Eye (tissue), 1 donor: ENCODE data around the gene GRAMD1B.
A peak's percentile ranks its signal among the peaks of the same experiment; 100 is the strongest.
"Not testable (repeated sequence)": the region's sequence is repeated elsewhere in the genome, so short reads cannot be mapped to it uniquely, and the experiment has no call there.

Experiments used
- DNase-seq: peaks from one replicate; pipeline ENCODE4 v3.0.0-alpha.2; 2015

Gene GRAMD1B

DNA sequence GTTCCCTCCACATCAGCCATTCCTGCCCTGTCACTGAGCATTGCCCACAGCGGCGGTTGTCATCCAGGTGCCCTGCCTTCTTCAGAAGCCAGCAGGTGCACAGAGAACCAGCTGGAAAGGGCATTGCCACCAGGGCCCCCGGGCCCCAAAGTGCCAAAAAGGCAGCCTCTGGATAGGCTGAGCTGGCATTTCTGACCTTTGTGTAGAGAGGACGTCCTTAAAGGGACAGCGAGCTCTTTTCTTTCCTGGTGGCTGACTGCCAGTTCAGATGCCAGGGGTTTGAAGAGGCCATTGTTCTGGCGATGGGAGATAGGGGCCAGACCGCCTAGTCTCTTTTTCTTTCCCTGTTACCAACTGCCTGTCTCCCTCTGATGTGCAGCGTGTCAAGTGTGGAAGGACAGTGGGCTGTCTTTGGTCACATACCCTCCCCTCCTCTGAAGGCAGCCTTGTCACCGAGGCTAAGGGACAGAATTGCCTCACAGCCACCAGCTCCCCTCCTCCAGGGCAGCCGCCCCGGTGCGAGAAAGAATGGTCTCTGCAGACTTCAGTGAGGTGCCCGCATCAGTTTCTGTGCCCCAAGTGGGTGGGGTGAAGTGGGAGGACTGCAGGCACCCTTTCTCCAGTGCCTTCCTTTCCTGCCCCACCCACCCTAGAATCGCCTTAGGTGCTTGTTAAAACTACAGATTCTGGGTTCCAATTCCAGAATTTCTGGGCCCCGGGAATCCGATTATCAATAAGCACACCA lies 114.7 kb downstream of the GRAMD1B start:
- DNase-seq = no peak

DNA sequence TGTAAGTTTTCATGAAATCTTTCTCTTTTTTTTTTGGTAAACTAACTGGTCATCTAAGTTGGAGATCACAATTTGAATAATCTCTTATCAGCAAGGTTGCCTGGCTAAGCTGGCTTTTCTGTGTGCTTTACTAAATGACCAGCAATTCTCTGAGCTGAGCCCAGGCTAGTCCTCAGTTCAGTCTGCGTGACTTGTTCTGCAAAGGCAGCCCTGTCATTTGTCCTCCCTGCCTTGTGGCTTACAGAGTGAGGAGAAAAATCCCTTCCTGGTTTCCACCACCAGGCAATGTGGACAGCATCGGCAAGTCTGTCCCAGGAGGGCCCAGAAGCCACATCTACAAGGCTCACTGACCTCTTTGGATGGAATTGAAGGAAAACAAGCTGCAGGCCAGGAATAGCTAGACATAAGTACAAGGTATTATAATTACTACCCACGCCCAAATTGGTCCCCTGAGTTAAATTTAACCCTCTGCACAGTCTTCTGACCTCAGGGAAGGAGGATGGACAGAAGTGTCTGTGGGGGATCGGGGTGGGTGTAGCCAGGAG lies 115.7 kb downstream of the GRAMD1B start:
- no peak for DNase-seq

DNA sequence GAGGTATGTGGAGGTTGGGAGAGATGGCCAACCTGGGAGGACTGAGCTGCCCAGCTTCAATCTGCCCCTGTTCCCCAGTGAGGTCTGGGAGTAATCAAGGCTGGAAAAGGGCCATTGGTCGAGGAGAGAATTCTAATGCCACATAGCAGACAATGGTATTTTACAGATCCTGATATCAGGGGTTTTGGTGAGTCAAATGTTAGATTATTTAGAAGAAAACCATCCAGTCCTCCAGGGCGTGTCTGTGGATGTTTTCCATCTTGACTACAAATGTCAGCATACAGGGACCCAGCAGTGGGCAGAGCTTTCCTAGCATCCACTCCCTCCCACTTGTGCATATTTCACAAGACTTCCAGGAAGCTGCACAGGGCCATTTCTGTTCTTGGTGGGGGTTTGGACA lies 116.4 kb downstream of the GRAMD1B start:
- DNase-seq = no peak

DNA sequence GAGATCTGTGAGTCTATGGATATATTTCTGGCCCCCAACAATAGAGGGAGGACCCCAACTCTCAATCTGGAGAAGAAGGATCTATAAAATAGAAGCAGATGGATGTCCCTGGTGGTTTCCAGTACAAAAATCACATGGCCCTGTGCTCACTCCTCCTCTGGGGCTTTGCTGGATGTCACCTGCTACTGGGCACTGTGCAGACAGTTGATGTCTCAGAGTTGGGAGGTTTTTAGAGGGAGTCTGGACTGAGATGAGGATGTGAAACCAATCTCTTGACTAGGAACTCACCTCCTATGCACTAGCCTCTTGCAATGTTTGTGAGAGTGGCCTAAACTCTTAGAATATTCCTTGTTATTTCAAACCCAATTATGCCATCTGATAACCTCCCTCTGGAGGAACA lies 117.1 kb downstream of the GRAMD1B start:
- no peak for DNase-seq

DNA sequence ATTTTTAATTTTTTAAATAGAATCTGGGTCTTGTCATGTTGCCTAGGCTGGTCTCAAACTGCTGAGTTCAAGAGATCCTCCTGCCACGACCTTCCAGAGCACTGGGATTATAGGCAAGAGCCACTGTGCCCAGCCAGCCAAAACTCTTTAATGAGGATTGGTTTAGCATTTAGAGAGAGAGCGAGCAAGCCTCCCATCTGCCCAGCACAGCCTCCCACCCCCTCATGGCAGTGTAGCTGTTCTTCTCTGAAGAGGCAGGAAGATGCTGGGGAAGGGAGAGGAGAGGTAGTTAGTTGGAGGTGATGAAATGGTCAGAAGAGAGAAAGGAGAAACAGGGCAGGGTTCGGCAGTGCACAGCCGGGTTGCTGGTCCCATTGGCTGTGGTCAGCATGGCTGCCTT lies 118.7 kb downstream of the GRAMD1B start:
- DNase-seq = no peak

DNA sequence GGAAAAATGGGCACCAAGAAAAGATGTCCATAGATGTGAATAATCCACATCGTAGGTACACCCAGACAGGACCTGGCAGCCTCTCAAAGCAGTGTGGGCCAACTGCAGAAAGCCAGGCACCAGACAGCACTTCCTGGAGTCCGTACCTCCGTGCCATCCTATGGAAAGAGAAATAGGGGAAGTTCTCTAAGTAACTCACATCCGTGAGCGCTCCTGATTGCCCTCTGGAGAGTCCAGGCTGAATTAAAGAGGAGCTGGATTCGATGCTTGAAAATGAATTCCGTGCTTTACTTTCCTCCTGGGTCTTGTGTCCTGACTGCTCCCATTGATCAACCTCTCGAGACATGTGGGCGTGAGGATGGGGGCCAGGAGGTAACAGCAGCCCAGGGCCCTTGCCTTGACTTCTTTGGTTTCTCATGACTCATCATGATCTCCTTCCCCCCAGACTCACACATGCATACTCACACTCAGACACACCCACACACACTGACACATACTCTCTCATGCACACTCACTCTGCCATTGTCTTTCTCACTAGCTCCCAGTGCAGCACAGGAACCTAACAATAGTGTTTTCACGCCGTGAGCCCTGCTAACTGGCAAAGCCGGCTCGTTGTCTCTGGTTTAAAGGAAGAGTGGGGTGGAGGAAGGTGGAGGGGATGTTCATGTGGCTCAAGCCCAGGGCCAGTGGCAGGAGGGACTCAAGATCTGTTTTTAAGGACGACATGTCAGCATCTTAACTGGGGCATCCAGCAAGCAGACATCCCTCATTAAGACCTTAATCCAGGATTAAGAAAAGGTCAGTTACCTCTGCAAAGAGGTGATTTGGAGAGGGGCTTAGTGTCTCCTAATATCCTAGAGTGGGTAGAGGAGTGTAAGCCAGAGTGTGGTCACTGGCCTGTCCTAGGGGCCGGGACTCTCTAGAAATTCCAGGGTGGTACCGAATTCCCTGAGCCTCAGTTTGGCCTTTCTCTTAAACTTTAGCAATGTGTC lies 120.2 kb downstream of the GRAMD1B start:
- DNase-seq = no peak

DNA sequence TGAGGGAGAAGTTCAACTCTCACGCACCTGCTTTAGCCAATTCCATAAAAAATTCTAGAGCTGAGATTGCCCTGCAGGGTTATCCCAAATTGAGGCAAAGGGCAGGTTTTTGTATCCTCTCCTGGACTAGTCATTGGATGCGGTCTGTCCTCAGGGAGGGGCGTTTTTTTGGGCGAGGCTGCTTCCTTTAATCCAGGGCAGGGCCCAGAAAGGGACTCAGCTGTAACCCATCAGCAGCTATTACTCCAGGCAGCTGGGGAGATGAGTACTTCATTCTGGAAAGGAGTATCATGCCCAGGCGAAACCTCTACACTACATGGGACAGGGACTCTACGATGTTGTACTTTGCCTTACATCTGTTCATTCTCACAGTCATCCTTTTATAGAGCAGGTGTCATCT lies 121.0 kb downstream of the GRAMD1B start:
- DNase-seq = no peak

DNA sequence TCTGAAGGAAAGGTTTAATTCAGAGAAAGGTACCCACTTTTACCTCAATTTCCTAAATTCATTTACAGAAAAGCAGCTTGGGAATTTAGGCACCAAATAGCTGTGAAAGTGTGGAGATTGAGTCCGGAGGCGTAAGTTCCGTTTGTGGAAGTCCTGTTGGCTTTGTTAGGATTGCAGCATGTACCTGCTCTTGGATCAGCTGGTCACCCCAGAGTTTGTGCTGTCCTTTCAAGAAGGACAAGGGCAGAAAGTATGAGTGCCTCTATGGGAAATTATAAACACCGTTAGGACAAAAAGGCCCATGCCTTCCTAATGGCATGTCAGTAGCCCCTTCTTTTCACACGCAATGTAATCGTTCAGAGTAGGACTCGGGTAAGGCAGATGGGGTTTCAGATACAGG lies 126.6 kb downstream of the GRAMD1B start:
- DNase-seq = no peak

DNA sequence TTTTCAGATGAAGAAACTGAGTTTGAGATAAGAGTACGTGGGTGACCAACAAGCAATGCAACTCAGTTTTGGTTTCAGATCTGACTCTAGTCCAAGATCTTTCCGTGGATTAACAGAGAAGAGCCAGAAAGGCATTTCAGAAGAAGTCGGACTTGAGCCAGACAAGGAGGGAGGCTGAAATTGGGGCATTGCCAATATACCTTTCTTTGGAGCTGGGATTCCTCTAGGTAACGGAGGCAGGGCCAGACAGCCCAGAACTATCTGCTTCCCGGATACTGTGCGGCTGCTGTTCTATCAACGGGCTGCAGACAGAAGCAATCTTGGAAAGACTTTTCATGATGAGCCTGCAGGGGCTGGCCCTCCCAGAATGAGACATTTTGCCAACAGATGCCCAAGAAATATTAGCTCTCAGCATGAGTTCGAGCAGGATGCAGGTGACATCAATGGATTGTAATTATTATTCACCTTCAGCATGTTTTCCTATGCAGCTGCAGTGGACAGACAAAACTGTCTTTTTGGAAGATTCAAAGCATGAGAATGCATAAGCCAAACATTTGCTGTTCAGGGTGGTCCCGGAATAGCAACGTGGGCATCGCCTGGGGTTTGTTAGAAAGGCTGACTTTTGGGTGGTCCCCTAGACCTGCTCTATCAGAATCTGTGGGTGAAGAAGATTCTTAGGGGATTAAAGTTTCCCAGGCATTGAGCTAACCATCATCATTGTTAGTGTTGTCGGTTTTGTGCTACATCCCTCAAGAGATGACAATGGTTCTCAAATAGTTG lies 128.7 kb downstream of the GRAMD1B start:
- DNase-seq = no peak

DNA sequence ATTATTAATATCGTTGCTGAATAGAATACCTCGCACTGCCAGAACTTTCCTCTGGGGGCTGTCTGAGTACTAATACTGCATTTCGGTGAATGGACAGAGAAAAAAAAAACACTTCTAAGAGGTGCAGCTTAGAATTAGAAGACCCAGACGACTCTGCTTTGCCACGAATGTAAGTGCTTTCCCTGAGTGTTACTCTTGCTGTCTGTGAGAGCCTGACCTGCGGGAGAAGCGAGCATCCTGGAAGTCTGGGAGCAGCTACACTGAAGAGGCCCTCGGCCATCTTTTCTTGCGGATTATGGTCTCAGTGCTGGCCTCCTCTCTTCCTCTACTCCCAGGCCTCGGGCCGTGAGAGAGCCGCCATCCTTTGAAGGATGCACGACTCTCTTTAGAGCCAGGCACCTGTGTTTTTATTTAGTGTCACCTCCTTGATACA lies 129.5 kb downstream of the GRAMD1B start:
- DNase-seq = peak; percentile 80

DNA sequence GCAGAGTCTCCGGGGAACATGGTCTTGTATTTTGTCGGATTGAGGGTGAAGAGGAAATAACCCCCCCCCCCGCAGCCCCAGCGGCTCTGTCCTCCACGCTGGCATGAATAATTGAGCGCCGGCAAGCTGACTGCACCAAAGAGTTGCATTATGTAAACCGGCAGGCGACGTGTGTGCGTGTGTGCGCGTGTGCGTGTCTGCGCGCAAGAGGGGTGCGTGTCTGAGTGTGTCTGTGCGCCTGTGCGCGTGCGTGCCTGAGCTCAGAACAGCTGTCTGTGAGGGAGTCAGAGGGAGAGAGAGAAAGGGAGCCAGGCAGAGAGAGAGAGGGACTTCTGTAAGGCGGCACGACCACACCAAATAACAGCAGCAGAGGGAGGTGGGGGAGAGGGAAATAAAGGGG lies 129.9 kb downstream of the GRAMD1B start:
- DNase-seq = peak; percentile 92

DNA sequence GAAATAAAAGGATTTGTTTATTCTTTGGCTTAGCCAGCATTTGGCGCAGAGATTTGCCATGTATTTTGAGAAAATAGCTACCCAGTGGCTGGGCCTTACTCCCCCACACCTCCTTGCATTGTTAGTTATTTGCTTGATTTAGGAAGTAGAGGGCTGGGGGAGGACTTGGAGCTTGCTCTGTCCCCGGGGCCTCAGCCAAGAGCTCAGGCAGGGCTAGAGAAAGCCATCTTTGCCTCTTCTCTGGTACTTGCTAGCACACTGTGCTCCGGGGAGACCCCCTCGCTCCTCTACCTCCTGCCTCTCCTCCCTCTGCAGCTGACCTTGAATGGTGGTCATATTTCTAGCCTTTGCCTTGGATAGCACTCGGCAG lies 131.3 kb downstream of the GRAMD1B start:
- no peak for DNase-seq

DNA sequence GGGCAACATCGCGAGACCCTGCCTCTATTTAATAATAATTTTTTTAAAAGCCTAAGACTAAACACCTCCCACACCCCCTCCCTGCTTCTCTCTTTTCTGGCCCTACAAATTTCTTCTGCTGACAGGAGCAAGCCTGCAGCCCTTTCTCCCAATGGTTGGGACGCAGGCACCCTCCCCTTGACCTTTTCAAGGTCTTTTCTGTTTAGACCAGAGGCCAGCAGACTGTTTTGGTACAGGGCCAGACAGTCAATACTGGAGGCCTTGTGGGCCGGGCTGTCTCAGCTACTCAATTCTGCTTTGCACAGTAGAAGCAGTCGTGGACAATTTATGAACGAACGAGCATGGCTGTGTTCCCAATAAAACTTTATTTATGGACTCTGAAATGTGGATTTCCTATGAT lies 132.1 kb downstream of the GRAMD1B start:
- DNase-seq = no peak

DNA sequence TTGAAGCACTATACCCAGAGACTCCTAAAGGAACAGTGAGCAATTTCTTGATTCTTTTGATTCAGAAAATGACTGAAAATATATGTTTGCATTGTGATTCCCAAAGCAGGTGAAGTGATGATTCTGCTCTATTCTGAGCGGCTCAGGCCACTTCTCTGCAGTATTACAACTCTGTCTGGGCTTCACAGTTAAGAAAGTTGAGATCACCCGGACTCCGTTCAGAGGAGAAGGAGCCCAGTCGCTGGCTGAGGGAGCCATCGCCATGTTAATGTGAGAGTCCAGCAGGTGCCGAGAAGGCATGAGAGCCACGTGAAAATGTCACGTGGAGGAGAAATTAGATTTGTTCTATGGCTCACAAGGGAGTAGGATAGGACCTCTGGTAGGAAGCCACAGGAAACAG lies 132.8 kb downstream of the GRAMD1B start:
- DNase-seq = no peak

DNA sequence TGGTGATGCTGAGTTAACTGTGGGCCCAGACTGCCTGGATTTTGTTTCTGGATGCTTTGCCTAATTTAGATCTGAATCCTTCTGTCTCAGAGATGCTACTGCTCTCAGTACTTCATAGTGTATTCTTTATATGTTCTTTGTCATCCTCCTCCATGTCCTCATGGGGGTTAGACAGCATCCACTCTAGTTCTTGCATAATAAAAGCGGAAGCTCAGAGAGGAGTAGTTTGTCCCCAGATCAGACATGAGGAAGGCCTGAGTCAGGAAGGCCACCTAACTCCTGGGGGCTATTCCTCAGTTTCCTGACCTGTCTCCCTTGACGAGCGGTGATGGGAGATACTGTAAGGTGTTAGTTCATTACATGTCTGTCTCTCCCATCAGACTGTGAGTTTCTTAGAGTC lies 134.2 kb downstream of the GRAMD1B start:
- DNase-seq = no peak

DNA sequence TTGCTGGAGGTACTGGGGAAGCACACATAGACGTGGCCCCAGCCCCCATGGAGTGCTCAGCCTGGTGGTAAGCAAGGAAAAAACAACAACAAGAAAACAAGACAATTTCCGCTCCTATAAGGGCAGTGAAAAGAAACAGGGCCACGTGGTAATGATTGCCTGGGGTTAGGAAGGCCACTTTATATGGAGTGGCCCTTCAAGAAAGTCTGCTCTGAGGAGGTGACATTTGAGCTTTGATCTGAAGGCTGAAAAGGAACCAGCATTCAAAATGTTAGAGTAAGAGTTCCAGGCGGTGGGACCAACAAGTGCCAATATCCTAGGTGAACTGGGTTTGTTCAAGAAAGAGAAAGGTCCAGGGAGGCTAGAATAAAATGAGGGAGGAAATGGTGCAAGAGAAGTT lies 136.8 kb downstream of the GRAMD1B start:
- DNase-seq = no peak

DNA sequence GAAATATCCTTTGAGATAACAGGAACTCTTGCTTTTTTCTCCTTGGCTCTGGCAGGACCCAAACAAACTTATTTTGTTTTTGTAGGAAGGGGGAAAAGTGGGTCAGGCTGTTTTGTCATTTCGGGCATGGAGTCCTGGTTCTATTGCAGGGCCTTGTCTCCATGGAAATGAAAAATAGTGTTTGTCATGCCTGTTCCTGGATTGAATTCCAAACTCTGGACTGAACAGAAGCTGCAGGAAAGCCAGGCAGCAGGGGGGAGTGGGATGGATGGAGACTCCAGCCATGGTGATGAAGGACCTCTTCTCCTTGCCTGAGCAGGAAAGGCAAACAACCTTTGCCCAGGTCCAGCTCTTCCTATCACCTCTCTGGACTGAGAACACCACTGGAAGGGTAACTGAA lies 137.4 kb downstream of the GRAMD1B start:
- no peak for DNase-seq

DNA sequence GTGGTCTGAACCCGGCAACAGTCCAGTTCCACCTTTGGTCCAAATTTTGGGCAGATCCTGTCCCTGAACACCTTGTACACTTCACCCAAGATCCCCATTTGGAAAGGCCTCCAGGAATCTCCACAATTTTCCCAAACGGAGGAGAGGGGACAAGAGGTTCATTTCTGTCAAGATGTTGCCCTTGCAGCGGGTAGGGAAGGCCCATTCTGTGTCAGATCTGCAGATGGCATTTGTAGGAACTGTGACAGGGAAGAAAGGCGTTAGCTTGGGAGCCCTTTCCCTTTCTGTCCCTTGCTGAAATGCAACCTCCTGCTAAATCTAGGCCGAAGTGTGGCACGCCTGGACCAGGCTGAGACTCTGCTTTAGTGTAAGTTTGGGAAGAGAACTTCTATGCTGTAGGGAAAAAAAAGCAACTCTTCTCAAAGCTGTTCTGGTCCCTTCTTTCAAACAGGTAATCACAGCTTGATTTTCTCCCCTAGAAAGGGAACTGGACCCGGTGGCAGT lies 138.3 kb downstream of the GRAMD1B start:
- DNase-seq = no peak

DNA sequence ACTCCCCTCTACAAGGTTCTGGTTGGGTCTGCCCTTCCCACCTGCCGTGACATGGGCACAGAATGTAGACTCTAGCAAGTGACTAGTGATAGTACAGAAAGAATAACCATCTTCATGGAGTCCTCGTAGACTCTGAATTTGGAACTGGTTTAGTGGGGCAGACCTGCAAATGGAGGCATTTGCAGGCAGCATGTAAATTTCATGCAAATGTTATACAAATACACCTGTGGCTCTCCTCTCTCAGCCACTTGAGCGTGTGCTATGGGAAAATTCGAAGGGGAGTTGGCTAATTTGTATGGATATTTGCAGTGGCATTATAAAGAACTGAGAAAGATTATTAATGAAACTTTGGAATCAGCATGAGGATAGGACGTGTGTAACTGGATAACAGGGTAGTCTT lies 139.3 kb downstream of the GRAMD1B start:
- DNase-seq = no peak

DNA sequence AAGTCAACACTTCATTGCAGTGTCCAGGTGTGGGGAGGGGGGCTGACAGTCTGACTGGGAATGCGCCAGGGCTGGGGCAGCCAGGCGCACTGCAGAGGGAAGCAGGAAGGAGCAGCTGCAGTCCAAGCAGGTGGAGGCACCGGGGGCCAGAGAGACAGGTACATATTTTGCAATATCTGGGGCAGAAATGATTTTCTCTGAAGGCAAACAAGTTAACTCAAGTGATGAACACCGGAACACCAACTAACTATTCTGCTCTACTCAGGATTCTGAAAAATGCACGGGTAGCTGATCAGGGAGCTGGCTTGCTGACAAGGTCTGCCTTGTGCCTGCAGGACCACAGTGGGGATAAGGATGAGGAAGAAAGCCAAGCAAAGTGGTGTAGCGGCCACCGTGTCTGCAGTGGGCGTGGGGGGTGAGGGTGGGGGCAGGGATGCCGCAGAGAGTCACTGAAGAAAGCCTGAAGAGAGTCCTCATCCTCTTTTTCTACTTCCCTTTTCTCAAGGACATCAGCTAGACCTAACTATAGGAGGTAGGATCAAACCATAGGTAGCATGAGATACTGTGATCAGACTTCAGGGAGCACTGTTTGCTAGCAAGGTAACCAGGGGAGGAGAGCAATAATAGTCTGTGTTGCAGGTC lies 141.0 kb downstream of the GRAMD1B start:
- DNase-seq = no peak

DNA sequence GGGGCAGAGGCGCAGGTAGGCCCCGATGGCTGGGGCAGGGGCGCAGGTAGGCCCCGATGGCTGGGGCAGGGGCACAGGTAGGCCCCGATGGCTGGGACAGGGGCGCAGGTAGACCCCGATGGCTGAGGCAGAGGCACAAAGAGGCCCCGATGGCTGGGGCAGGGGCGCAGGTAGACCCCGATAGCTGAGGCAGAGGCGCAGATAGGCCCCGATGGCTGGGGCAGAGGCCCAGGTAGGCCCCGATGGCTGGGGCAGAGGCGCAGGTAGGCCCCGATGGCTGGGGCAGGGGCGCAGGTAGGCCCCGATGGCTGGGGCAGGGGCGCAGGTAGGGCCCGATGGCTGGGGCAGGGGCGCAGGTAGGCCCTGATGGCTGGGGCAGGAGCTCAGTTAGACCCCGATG lies 142.7 kb downstream of the GRAMD1B start:
- DNase-seq = not testable (repeated sequence)

DNA sequence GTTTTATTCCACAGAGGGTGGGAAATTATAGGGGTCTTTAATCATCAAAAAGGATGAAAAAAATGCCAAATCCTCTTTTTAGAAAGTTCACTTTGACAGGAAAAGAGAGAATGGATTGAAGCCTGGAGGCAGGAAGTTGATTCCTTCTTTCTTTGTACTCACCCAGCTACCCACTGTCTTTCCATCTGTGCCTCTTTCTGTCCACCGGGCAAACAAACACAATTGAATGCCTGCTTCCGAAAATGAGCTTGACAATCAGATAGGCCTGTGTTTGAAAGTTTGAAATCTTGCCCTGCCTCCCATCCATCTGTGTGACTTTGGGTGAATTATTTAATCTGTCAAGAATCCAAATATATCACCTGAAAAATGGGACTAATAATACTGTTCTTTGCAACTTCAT lies 143.2 kb downstream of the GRAMD1B start:
- no peak for DNase-seq
